IMR-90 (cell line): Measurements from ENCODE around the gene VSNL1. TPM values are rescaled to one million over a fixed set of nuclear protein-coding genes. Genes with fewer than 3 reads are reported as not detected.

Experiments used
- ATAC-seq: fragments of 200-7000 bp; cut with Tn5 transposase; 2 replicates; pipeline ENCODE4 v1.9.1; 2020; ENCODE audit warnings: low read depth, mild to moderate bottlenecking, moderate library complexity
- BruUV-seq: library from RNA; stranded (reverse); fragments of 400-500 nt; replicated peaks from 2 replicates; lab custom pipeline; 2021; lab: Mats Ljungman, UMichigan
- CTCF ChIA-PET: fragments of 300-600 bp; formaldehyde crosslinking; extraction: SDS; loops from one replicate; lab custom pipeline; 2021; ENCODE audit warnings: antibody characterized with exemption; lab: Yijun Ruan, JAX
- POLR2A ChIA-PET: fragments of 300-600 bp; sonication (Branson Sonifier 250); formaldehyde crosslinking; loops from one replicate; lab custom pipeline; 2022; ENCODE audit warnings: antibody characterized with exemption; ENCODE audit not compliant: unreplicated experiment; lab: Charles Lee
- DNase-seq: peaks from one replicate; pipeline ENCODE4 v3.0.0; 2013
- H2AFZ ChIP-seq: replicated peaks from 2 replicates; pipeline ENCODE3; 2013; ENCODE audit warnings: low read length, mild to moderate bottlenecking; ENCODE audit not compliant: poor library complexity
- H2AK5ac ChIP-seq: 2 replicates; pipeline ENCODE4 v1.6.1; 2013; ENCODE audit warnings: low read depth, low read length, inconsistent platforms
- H2AK9ac ChIP-seq: replicated peaks from 2 replicates; pipeline ENCODE3; 2013; ENCODE audit warnings: mild to moderate bottlenecking, low read depth, low read length, moderate library complexity; ENCODE audit not compliant: poor library complexity
- H2BK120ac ChIP-seq: 2 replicates; pipeline ENCODE4 v1.6.1; 2013; ENCODE audit warnings: low read depth, low read length, inconsistent platforms
- H2BK15ac ChIP-seq: 3 replicates; pipeline ENCODE4 v1.6.1; 2013; ENCODE audit warnings: low read depth, low read length, inconsistent platforms
- H2BK20ac ChIP-seq: 2 replicates; pipeline ENCODE4 v1.6.1; 2013; ENCODE audit warnings: low read depth, mild to moderate bottlenecking, inconsistent platforms, low read length, moderate library complexity
- H2BK5ac ChIP-seq: 2 replicates; pipeline ENCODE4 v1.6.1; 2013; ENCODE audit warnings: mild to moderate bottlenecking, low read depth, low read length, inconsistent platforms; ENCODE audit not compliant: poor library complexity, severe bottlenecking
- H3K14ac ChIP-seq: replicated peaks from 2 replicates; pipeline ENCODE4 v1.6.1; 2013; ENCODE audit warnings: low read depth, low read length, inconsistent platforms
- H3K18ac ChIP-seq: 2 replicates; pipeline ENCODE4 v1.6.1; 2013; ENCODE audit warnings: low read depth, low read length, control low read depth
- H3K23ac ChIP-seq: 2 replicates; pipeline ENCODE4 v1.6.1; 2013; ENCODE audit warnings: low read depth, low read length, inconsistent platforms
- H3K27ac ChIP-seq: 2 replicates; pipeline ENCODE4 v1.5.1; 2013; ENCODE audit warnings: mild to moderate bottlenecking, control low read depth, low read length; ENCODE audit not compliant: insufficient read depth
- H3K27me3 ChIP-seq: 2 replicates; pipeline ENCODE4 v1.6.1; 2013; ENCODE audit warnings: low read length; ENCODE audit not compliant: control insufficient read depth, insufficient read depth
- H3K36me3 ChIP-seq: 2 replicates; pipeline ENCODE4 v1.6.1; 2013; ENCODE audit warnings: low read length, mixed read lengths; ENCODE audit not compliant: control insufficient read depth, insufficient read depth
- H3K4ac ChIP-seq: 2 replicates; pipeline ENCODE4 v1.6.1; 2013; ENCODE audit warnings: low read depth, low read length, inconsistent platforms
- H3K4me1 ChIP-seq: 2 replicates; pipeline ENCODE4 v1.6.1; 2013; ENCODE audit warnings: low read length, mixed read lengths; ENCODE audit not compliant: control insufficient read depth, insufficient read depth
- H3K4me2 ChIP-seq: 2 replicates; pipeline ENCODE4 v1.6.1; 2013; ENCODE audit warnings: low read depth, mild to moderate bottlenecking, control low read depth, low read length, moderate library complexity
- H3K4me3 ChIP-seq: 2 replicates; pipeline ENCODE4 v1.5.1; 2013; ENCODE audit warnings: low read depth, mild to moderate bottlenecking, control low read depth, low read length, moderate library complexity; ENCODE audit not compliant: insufficient read depth
- H3K56ac ChIP-seq: 2 replicates; pipeline ENCODE4 v1.6.1; 2013; ENCODE audit warnings: low read length, inconsistent platforms; ENCODE audit not compliant: insufficient read depth; ENCODE audit errors: extremely low read depth
- H3K79me1 ChIP-seq, 2 experiments: 2 replicates each; pipeline ENCODE4 v1.6.1; 2013; ENCODE audit warnings: low read length in 2 of 2, inconsistent platforms in 1 of 2, low read depth in 1 of 2
- H3K9ac ChIP-seq: 2 replicates; pipeline ENCODE4 v1.6.1; 2013; ENCODE audit warnings: low read depth, low read length, control low read depth
- H3K9me1 ChIP-seq: 2 replicates; pipeline ENCODE4 v1.6.1; 2013; ENCODE audit warnings: low read length, inconsistent platforms; ENCODE audit not compliant: insufficient read depth
- H3K9me3 ChIP-seq: 2 replicates; pipeline ENCODE4 v1.6.1; 2013; ENCODE audit warnings: low read length; ENCODE audit not compliant: control insufficient read depth, insufficient read depth
- H4K20me1 ChIP-seq: 2 replicates; pipeline ENCODE4 v1.6.1; 2013; ENCODE audit warnings: low read length, inconsistent platforms; ENCODE audit not compliant: insufficient read depth
- H4K5ac ChIP-seq: 2 replicates; pipeline ENCODE4 v1.6.1; 2013; ENCODE audit warnings: mild to moderate bottlenecking, low read depth, low read length, control low read depth
- H4K8ac ChIP-seq, 2 experiments: 2 replicates each; pipeline ENCODE4 v1.6.1; 2013; ENCODE audit warnings: low read depth in 2 of 2, low read length in 2 of 2, control low read depth in 1 of 2, inconsistent platforms in 1 of 2
- H4K91ac ChIP-seq: 2 replicates; pipeline ENCODE4 v1.6.1; 2013; ENCODE audit warnings: low read depth, low read length, inconsistent platforms; ENCODE audit not compliant: insufficient read depth
- BHLHE40 ChIP-seq: fragments of 150-350 bp; IDR thresholded peaks from 2 replicates; pipeline ENCODE4 v1.6.1; 2016; ENCODE audit warnings: mild to moderate bottlenecking, low read depth, low read length
- CHD1 ChIP-seq: IDR thresholded peaks from 2 replicates; pipeline ENCODE4 v1.6.1; 2012; ENCODE audit warnings: low read depth, low read length, improper control_type of control experiment
- ELK1 ChIP-seq: fragments of 150-350 bp; IDR thresholded peaks from 2 replicates; pipeline ENCODE4 v1.6.1; 2016; ENCODE audit warnings: low read depth, mild to moderate bottlenecking, low read length, moderate library complexity, borderline replicate concordance
- FOS ChIP-seq: fragments of 150-350 bp; IDR thresholded peaks from 2 replicates; pipeline ENCODE4 v1.6.1; 2016; ENCODE audit warnings: low read depth, low read length
- MAFK ChIP-seq: IDR thresholded peaks from 2 replicates; pipeline ENCODE4 v1.6.1; 2012; ENCODE audit warnings: low read depth, low read length, improper control_type of control experiment
- MXI1 ChIP-seq: IDR thresholded peaks from 2 replicates; pipeline ENCODE4 v1.6.1; 2012; ENCODE audit warnings: low read depth, mild to moderate bottlenecking, low read length, moderate library complexity, borderline replicate concordance
- POLR2A ChIP-seq: IDR thresholded peaks from 2 replicates; pipeline ENCODE4 v1.6.1; 2012; ENCODE audit warnings: mild to moderate bottlenecking, low read depth, low read length
- RCOR1 ChIP-seq: IDR thresholded peaks from 2 replicates; pipeline ENCODE4 v1.6.1; 2012; ENCODE audit warnings: mild to moderate bottlenecking, low read length, improper control_type of control experiment; ENCODE audit not compliant: insufficient replicate concordance
- USF2 ChIP-seq: fragments of 150-350 bp; IDR thresholded peaks from 2 replicates; pipeline ENCODE4 v1.6.1; 2017; ENCODE audit warnings: mild to moderate bottlenecking, antibody characterized with exemption, low read length, low read depth
- WGBS, 2 experiments: methylation state at CpG; one replicate each; pipeline versions ENCODE4 v1.1.5 to v1.1.7; 2013; ENCODE audit warnings: missing lambda C conversion rate in 2 of 2; ENCODE audit not compliant: insufficient read length in 1 of 2; ENCODE audit errors: extremely low coverage in 2 of 2; 5-methylcytosine and 5-hydroxymethylcytosine counted together
- dilution Hi-C: fragments of 300-500 bp; cut with HindIII; formaldehyde crosslinking; loops from one replicate; pipeline ENCODE4 v1.14.3; 2018; ENCODE audit warnings: low sequenced_read_pairs; ENCODE audit not compliant: unreplicated experiment
- in situ Hi-C: fragments of 300-500 bp; cut with MboI; formaldehyde crosslinking; loops from 3 replicates; pipeline ENCODE4 v1.14.3; 2019; ENCODE audit warnings: low sequenced_read_pairs, inconsistent platforms, mixed read lengths
- intact Hi-C: fragments of 100-400 bp; cut with micrococcal nuclease; formaldehyde crosslinking; loops from 2 replicates; pipeline ENCODE4 v1.10.0; 2022
- polyA plus RNA-seq, 3 experiments: library from polyadenylated mRNA; depleted of rRNA; stranded (reverse); fragments of >200 nt; gene quantifications; 2 replicates each; pipeline ENCODE4 v1.2.3, GENCODE V29; 2012; ENCODE audit warnings: low replicate concordance in 1 of 3
- total RNA-seq: library from RNA; depleted of rRNA; stranded (reverse); fragments of >200 nt; gene quantifications from 2 replicates; pipeline ENCODE4 v1.2.3, GENCODE V29; 2012
- TF ChIP-seq, protein P1 (sequence below): conservative IDR thresholded peaks from 2 replicates; pipeline ENCODE4 v1.5.1; 2012; ENCODE audit warnings: mild to moderate bottlenecking, low read depth, low read length, improper control_type of control experiment

The VSNL1 gene
- total and polyA plus RNA-seq, 2 of the 4 experiments (the other 2 are of a cell fraction): 0.32 to 0.36 TPM

DNA sequence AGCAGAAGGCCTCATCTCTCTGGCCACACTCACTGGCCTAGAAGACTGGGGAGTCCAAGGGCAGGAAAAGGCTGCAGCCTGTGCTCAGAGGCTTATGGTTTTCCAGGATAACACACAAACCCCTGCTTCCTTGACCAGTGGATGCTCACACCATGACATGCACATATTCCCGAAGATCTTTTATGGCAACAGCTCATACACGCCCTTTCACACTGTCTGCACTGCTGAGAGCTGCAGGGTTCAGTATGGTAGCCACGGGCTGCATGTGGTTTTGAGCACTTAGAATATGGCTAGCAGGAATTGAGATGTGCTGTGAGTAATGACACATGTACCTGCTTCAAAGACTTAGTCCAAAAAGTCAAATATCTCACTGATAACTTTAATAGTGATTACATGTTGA is 95.8 kb downstream of the VSNL1 start:
- no peak overlapping the region for H4K91ac ChIP-seq
- H2AFZ ChIP-seq: peak overlapping the region; percentile 3
- H2AK5ac ChIP-seq: no peak overlapping the region
- ChIA-PET POLR2A (interaction anchor here (0.8 kb wide), 1 partner anchor 10 kb away, joined by 6 read pairs; no protein-coding TSS in a partner anchor), CTCF (interaction anchor here (1.4 kb wide), 1 partner anchor 10 kb away, joined by 6 read pairs; no protein-coding TSS in a partner anchor)
- no peak overlapping the region for H3K4me3 ChIP-seq
- no peak overlapping the region for H3K4ac ChIP-seq
- H3K56ac ChIP-seq: no peak overlapping the region
- H3K27me3 ChIP-seq: no peaks in the 10 kb centered on the region
- no peak overlapping the region for H2BK5ac ChIP-seq
- H2BK20ac ChIP-seq: no peak overlapping the region
- H2AK9ac ChIP-seq: no peak overlapping the region
- H3K4me2 ChIP-seq: no peak overlapping the region
- no peak overlapping the region for H4K8ac ChIP-seq
- intact Hi-C loops: no loop called here
- ATAC-seq: no peak
- no peak overlapping the region for H3K27ac ChIP-seq
- WGBS, 2 experiments: no CpG with 5 or more reads among the region's 3 CpGs
- H3K36me3 ChIP-seq: no peaks in the 10 kb centered on the region
- no peaks in the 10 kb centered on the region for H3K4me1 ChIP-seq
- TF ChIP-seq MXI1 (no peak), ELK1 (no peak), BHLHE40 (no peak), CHD1 (no peak), USF2 (no peak), MAFK (no peak), FOS (no peak), POLR2A (no peak), RCOR1 (no peak)
- TF ChIP-seq, protein P1, sequence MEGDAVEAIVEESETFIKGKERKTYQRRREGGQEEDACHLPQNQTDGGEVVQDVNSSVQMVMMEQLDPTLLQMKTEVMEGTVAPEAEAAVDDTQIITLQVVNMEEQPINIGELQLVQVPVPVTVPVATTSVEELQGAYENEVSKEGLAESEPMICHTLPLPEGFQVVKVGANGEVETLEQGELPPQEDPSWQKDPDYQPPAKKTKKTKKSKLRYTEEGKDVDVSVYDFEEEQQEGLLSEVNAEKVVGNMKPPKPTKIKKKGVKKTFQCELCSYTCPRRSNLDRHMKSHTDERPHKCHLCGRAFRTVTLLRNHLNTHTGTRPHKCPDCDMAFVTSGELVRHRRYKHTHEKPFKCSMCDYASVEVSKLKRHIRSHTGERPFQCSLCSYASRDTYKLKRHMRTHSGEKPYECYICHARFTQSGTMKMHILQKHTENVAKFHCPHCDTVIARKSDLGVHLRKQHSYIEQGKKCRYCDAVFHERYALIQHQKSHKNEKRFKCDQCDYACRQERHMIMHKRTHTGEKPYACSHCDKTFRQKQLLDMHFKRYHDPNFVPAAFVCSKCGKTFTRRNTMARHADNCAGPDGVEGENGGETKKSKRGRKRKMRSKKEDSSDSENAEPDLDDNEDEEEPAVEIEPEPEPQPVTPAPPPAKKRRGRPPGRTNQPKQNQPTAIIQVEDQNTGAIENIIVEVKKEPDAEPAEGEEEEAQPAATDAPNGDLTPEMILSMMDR: no peak
- no TSS peak for BruUV-seq
- no peak overlapping the region for H4K5ac ChIP-seq
- H4K20me1 ChIP-seq: no peaks in the 10 kb centered on the region
- H3K9me1 ChIP-seq: no peaks in the 10 kb centered on the region
- H2BK15ac ChIP-seq: no peak overlapping the region
- in situ Hi-C loops: no loop called here
- dilution Hi-C loops: no loop called here
- no peak overlapping the region for H3K18ac ChIP-seq
- no peak for DNase-seq
- no peaks in the 10 kb centered on the region for H3K79me1 ChIP-seq
- no peak overlapping the region for H3K14ac ChIP-seq
- no peaks in the 10 kb centered on the region for H3K9me3 ChIP-seq
- no peak overlapping the region for H3K9ac ChIP-seq
- no peak overlapping the region for H2BK120ac ChIP-seq
- H3K23ac ChIP-seq: no peak overlapping the region
